GM18505 (cell line): Measurements from ENCODE around the gene KRTAP13-4.

Experiments used
- ATAC-seq: cut with Tn5 transposase; IDR thresholded peaks from one replicate; pipeline ENCODE4 v1.9.1; 2021; ENCODE audit not compliant: unreplicated experiment
- POLR2A ChIP-seq: IDR thresholded peaks from 4 replicates; pipeline ENCODE4 v1.6.1; 2011; ENCODE audit warnings: borderline replicate concordance; ENCODE audit not compliant: insufficient read depth, insufficient read length; ENCODE audit errors: extremely low read depth

The KRTAP13-4 gene, protein sequence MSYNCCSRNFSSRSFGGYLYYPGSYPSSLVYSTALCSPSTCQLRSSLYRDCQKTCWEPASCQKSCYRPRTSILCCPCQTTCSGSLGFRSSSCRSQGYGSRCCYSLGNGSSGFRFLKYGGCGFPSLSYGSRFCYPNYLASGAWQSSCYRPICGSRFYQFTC

DNA sequence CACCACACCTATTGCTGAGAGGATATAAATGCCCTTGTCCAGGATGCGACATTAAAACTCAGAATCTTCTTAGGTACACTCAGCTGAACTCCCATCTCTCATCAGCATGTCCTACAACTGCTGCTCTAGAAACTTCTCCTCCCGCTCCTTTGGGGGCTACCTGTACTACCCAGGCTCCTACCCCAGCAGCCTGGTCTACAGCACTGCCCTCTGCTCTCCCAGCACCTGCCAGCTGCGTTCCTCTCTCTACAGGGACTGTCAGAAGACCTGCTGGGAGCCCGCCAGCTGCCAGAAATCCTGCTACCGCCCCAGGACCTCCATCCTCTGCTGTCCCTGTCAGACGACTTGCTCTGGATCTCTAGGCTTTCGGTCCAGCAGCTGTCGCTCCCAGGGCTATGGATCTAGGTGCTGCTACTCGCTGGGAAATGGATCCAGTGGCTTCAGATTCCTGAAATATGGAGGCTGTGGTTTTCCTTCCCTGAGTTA, at the start of gene KRTAP13-4:
TSS of gene KRTAP13-4 (plus strand) at position 51 of the 486 bp plus-strand sequence. CDS start at position 107, 56 bp downstream.
- ATAC-seq: no peak
- TF ChIP-seq POLR2A: no peak

DNA sequence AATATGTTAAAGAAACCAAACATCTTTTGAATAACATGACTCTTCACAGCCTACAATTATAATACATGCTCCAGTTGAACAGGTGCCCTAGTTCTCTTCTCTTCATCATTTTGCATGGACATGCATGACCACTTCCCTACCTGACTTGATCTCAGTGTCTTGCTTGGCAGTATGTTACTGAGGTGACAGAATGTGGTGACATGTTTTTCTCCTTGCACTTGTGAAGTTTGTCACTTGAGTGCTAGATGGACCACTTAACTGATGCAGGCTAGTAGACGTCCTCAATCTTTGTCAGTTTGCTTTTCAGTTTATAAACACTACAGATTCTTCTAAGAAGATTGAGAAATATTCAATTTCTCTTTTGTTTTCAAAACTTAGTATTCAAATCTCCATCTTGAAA, 47.8 kb upstream of the KRTAP13-4 start:
- no peak for ATAC-seq
- TF ChIP-seq POLR2A: no peak

DNA sequence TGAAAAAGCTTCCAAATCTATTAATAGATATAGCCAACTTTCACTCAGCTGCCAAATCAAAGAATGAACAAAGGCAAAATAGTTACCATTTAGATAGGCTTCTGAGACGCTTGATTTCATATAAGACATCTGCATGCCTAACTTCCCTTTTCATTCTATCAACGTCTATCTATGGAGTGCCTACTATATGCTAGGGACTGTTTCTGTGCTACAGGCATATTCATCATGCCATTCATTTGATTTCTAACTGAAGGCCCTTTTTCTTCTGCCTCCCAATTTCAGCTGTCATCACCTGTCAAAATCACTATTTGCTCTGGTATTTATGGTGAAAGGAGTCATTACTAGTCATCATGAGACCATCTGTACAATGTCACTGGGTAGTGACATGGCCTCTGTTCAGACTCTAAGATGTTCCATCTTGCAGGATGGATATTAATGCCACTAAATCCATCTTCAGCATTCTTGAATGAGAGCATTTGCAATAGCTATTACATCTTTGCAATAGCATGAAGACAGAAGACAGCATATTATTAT, 38.5 kb upstream of the KRTAP13-4 start:
- TF ChIP-seq POLR2A: no peak
- no peak for ATAC-seq

DNA sequence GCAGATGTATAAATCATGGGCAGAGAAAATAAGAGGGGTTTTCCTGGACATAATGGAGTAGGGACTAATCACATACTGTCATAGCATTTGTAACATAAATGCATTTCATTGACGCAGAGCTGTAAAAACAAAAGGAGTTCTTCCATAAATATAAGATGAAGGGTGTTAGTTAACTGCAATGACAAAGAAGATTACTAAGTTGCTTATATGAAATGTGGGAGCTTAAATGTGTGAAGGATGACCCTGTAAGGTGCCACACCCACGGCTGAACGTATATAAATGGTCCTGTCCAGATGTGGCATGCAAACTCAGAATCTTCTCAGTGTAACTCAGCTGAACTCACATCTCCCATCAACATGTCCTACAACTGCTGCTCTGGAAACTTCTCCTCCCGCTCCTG, 34.3 kb upstream of the KRTAP13-4 start, which contains the start of gene KRTAP13-1:
TSS of gene KRTAP13-1 (plus strand) at position 301 of the 400 bp plus-strand sequence. CDS start at position 357, 56 bp downstream.
- no peak for ATAC-seq
- no peak for TF ChIP-seq POLR2A

DNA sequence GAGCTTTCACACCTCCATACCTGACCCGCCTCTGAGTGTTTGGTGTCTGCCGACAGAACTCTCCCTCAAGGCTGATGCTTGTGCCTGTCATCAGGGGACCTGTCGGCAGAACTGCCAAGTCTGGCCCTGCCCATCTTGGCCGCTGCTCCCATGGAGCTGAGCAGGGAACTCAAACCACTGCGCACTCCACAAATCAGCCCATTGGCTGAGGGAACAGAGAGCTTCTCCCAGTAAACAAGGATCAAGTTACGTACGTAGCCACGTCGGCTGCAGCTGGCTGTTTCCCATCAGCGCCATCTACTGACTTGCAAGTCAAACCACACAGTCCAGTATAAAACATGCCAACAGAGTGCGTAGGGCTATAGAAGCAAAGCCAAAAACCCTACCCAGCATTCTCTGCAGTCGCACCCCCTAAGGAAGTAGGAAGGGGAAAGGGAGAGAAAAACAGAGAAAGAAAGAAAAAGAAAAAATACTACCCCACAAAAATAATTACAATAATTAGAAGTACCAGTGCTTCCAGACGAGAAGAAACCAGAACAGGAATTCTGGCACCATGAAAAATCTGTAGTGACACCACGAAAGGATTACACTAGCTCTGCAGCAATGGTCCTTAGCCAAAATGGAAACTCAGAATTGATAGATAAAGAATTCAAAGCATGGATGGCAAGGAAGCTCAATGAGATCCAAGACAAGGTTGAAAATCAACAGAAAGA, 21.1 kb upstream of the KRTAP13-4 start:
- ATAC-seq: no peak
- TF ChIP-seq POLR2A: no peak

DNA sequence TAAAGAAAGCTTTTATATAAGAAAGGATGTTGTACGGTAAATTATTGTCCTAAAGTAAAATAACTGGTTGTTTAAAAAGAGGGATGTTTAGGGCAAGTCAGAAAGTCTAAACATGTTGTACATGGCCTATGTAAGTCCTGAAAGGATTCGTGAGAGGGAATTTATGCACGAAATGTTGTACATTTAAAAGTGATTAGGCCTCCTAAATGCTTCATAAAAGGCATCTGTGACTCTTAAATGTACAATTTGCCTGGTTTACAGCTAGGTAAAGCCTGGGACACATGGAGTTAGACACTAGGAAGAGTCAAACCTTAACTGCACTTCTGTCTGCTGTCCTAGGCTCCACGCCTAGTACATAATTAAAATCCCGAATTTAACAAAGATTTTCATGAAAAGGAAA, 14.0 kb upstream of the KRTAP13-4 start:
- no peak for ATAC-seq
- no peak for TF ChIP-seq POLR2A

DNA sequence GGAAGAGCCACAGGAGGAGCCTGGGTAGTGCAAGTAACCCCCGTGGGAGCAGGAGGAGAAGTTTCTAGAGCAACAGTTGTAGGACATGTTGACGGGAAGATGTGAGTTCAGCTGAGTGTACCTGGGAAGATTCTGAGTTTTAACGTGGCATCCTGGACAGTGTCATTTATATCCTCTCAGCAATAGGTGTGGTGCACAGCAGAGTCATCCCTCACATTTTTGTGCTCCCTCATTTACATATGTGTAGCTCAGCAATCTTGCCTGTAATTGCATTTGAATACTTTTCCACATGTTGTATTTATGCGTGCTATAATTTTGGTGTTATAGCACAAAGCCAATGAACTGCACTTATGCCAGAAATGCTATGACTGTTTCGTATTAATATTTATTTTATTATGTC, 4.2 kb upstream of the KRTAP13-4 start, which contains the start of gene KRTAP13-3:
TSS of gene KRTAP13-3 (minus strand) at position 101 of the 400 bp plus-strand sequence. CDS start at position 87, 14 bp downstream.
- no peak for TF ChIP-seq POLR2A

DNA sequence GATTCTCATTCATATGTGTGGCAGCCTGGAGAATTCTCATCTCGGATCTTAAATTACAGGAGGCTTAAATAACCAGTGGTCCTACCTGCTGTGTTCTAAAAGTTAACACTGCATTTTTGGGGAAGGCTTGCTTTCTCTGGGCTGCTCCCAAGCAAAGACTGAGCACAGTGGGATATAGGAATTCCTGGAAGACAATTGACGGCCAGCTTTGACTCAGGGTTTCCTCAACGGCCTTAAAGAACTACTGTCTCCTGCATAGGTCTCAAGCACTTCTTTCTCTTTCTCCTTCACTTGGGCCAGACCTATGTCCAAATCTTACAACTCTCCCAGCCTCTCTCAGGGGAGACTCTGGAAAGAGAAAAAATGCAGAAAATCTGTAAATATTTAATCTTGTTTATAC, 3.3 kb upstream of the KRTAP13-4 start:
- TF ChIP-seq POLR2A: no peak
- ATAC-seq: no peak

More for the DNA sequence above, 4.2 kb upstream of the KRTAP13-4 start, which contains the start of gene KRTAP13-3:
- ATAC-seq: no peak

DNA sequence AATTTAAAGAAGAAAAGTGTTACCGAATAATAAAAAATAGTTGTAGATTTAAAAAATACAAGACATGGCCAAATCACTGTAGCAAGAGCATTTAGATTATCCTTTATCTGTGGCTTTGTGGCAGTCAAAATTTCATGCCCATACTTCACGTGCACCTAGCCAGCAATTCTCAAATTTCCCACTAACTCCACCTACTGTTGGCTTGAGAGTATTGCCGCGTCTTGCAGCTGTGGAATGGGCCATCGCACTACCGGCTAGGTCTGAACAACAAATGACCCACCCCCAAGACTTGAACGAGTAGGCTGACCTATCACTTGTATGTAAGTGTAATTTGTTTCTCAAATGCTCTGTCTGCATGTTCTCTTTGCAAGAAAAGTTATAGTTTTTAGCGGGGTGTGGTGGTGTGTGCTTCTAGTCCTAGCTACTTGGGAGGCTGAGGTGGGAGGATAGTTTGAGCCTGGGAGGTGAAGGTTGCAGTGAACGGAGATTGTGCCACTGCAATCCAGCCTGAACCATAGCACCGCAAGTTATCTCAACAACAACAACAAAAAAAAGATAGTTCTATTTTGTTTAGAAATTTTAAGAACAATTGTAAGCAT, 4.1 kb downstream of the KRTAP13-4 start:
- no peak for TF ChIP-seq POLR2A
- peak; percentile 79 for ATAC-seq

DNA sequence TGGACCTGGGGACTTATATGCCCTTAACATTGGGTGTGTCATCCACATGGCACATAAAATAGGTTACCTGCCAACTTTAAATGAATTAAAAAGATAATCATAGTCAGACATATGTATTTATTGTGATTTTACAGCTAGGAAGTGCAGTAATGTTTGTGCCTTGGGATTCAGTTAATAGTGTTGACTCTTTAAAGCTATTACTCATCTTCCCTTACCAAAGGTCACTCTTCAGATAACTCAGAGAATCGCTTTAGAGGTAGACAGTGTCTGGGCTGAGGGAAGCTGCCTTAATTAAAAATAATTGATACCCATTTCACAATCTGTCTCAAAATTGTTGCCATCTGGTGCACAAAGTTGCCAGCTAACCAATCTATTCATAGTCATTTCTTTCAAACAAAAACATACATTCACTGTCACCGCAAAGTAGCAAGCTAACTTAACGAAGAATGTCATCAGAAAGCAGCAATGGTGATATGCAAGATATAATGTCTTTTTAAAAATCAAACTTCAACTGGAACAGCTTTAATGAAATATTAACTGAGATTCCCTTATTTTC, 7.1 kb downstream of the KRTAP13-4 start:
- no peak for TF ChIP-seq POLR2A
- ATAC-seq: no peak

DNA sequence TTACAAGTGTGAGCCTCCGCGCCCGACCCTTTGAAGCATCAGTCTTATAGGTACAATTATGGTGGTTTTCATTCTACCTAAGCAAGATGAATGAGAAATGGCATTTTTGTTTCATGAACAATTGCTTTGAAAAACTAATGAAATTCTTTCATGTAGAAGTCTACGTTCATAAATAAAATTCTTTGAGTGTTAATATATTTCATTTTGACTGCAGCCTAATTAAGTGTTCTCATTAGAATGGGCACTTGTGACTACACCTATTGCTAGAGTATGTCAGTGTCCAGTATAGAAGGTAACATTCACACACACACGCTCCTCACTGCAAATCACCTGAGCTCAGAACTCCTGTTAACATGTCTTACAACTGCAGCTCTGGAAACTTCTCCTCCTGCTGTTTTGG, 10.0 kb downstream of the KRTAP13-4 start, which contains the start of gene KRTAP15-1:
TSS of gene KRTAP15-1 (plus strand) at position 301 of the 400 bp plus-strand sequence. CDS start at position 354, 53 bp downstream.
- ATAC-seq: no peak
- TF ChIP-seq POLR2A: no peak

DNA sequence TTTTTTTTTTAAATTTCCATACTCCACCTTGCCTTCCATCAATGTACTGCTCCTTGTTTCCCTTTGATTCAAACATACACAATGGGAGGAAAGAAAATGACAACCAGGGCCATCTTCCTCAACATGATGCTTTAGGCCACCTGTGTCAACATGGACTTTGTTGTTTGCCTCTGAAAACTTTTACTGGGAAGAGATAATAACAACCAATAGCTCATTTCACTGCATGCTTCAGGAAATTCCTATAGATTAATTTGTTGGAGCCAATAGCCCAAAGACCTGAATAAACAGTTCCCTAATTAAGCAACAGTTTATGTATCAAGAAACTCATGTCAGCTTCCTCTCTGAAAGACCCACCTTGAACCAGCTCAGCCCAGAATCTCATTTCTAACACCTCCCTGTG, 13.2 kb downstream of the KRTAP13-4 start:
- ATAC-seq: no peak
- TF ChIP-seq POLR2A: no peak

DNA sequence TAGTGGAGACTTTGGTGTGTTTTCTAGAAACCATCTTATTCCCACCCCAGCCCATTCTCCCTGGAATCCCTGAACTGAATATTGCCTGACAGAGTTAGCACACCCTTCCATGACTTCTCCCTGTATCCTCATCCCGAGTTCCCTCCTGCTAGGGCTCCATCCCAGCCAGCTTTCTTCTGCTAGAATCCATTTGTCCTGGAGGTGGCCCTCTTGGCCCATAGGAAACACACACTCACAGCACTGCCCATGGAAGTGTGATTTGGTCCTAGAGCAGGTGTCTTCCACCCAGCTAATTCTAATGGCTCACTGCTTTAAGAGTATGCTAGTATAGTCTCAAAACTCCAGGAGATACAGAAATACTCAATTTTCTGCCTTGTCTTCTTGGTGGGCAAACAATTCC, 14.2 kb downstream of the KRTAP13-4 start:
- ATAC-seq: no peak
- no peak for TF ChIP-seq POLR2A

DNA sequence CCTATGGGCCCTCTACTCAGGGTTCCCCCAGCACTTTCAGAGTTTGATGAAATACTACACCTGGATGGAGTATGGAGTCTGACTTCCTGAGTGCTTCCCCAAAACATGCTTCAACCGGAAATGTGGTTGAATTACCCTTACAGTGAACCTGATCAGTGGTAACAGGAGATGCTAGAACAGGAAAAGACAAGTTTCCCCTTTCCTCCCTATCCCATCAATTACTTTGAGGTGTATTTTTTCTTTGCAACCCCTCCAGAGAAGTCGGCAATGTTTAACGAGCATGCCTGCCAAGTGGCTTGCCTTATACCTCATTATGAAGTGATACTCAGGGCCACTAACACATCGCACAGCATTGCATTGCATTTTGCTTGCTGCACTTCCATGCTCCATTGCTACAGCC, 17.0 kb downstream of the KRTAP13-4 start:
- ATAC-seq: no peak
- TF ChIP-seq POLR2A: no peak

DNA sequence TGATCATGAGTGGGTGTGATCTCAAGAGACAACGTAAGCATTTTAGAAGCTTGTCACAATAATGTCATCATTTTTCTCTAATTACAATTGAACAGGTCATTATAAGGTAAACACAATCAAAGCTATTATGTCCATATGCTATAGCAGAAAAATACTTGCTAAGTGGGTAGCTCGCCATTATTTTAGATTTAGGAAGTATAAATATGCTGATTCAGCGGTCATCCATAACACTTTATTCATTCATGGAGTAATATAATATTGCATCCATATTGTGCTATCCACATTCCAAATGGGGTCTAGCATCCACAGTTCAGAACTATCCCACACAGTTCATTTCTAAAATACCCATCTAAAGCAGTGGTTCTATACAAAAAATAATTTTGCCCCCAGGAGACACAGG, 18.5 kb downstream of the KRTAP13-4 start:
- no peak for ATAC-seq
- no peak for TF ChIP-seq POLR2A
